SK-N-SH treated with all-trans-retinoic acid at 6 μM for 48 hours (cell line): ENCODE results near the gene CCSER1.
A peak's percentile ranks its signal among the peaks of the same experiment; 100 is the strongest.

Experiments used
- ATAC-seq: fragments of 200-7000 bp; cut with Tn5 transposase; 3 replicates; pipeline ENCODE4 v1.9.1; 2020; ENCODE audit warnings: mild to moderate bottlenecking, moderate library complexity
- ARNTL ChIP-seq: fragments of 450-650 bp; formaldehyde crosslinking; IDR thresholded peaks from 2 replicates; pipeline ENCODE4 v1.5.0; 2020; ENCODE audit warnings: low read depth, mild to moderate bottlenecking, moderate library complexity, borderline replicate concordance
- BACH2 ChIP-seq: fragments of 250-450 bp; sonication (Bioruptor Pico); IDR thresholded peaks from 2 replicates; pipeline ENCODE4 v1.9.0; 2021; ENCODE audit warnings: mild to moderate bottlenecking, borderline replicate concordance
- CREB5 ChIP-seq: fragments of 250-450 bp; sonication (Bioruptor Pico); IDR thresholded peaks from 2 replicates; pipeline ENCODE4 v1.5.1; 2020; ENCODE audit warnings: low read depth, mild to moderate bottlenecking, moderate library complexity
- CSDC2 ChIP-seq: fragments of 250-450 bp; sonication (Bioruptor Pico); IDR thresholded peaks from 2 replicates; pipeline ENCODE4 v1.5.0; 2020; ENCODE audit warnings: mild to moderate bottlenecking, moderate library complexity
- CSRNP3 ChIP-seq: fragments of 250-450 bp; sonication (Bioruptor Pico); IDR thresholded peaks from 2 replicates; pipeline ENCODE4 v1.5.1; 2021; ENCODE audit warnings: mild to moderate bottlenecking, moderate library complexity
- ESRRG ChIP-seq: fragments of 250-450 bp; sonication (Bioruptor Pico); IDR thresholded peaks from 2 replicates; pipeline ENCODE4 v1.6.1; 2021; ENCODE audit warnings: mild to moderate bottlenecking
- GLIS3 ChIP-seq: fragments of 250-450 bp; sonication (Bioruptor Pico); IDR thresholded peaks from 2 replicates; pipeline ENCODE4 v1.5.0; 2020; ENCODE audit warnings: mild to moderate bottlenecking, moderate library complexity
- ISL1 ChIP-seq: fragments of 250-450 bp; sonication (Bioruptor Pico); IDR thresholded peaks from 2 replicates; pipeline ENCODE4 v2.1.2; 2022; ENCODE audit warnings: mild to moderate bottlenecking, moderate library complexity
- OSR1 ChIP-seq: fragments of 250-450 bp; sonication (Bioruptor Pico); IDR thresholded peaks from 2 replicates; pipeline ENCODE4 v1.8.0; 2022; ENCODE audit warnings: moderate library complexity, mild to moderate bottlenecking, inconsistent platforms
- PATZ1 ChIP-seq: fragments of 250-450 bp; sonication (Bioruptor Pico); IDR thresholded peaks from 2 replicates; pipeline ENCODE4 v1.8.0; 2020; ENCODE audit warnings: mild to moderate bottlenecking, moderate library complexity, borderline replicate concordance
- POU6F1 ChIP-seq: fragments of 250-450 bp; sonication (Bioruptor Pico); IDR thresholded peaks from 2 replicates; pipeline ENCODE4 v1.8.0; 2021; ENCODE audit warnings: low read depth, mild to moderate bottlenecking, moderate library complexity, borderline replicate concordance
- PPARA ChIP-seq: fragments of 250-450 bp; sonication (Bioruptor Pico); IDR thresholded peaks from 2 replicates; pipeline ENCODE4 v1.5.0; 2020; ENCODE audit warnings: mild to moderate bottlenecking, borderline replicate concordance
- RARB ChIP-seq: fragments of 250-450 bp; sonication (Bioruptor Pico); IDR thresholded peaks from 2 replicates; pipeline ENCODE4 v1.8.0; 2021; ENCODE audit warnings: mild to moderate bottlenecking, moderate library complexity
- SNAI2 ChIP-seq: fragments of 250-450 bp; sonication (Bioruptor Pico); IDR thresholded peaks from 2 replicates; pipeline ENCODE4 v1.5.0; 2020; ENCODE audit warnings: mild to moderate bottlenecking, moderate library complexity
- TCF4 ChIP-seq: fragments of 250-450 bp; sonication (Bioruptor Pico); IDR thresholded peaks from 2 replicates; pipeline ENCODE4 v1.8.0; 2021; ENCODE audit warnings: mild to moderate bottlenecking, moderate library complexity, borderline replicate concordance
- TOX ChIP-seq: fragments of 250-450 bp; sonication (Bioruptor Pico); IDR thresholded peaks from 2 replicates; pipeline ENCODE4 v1.8.0; 2021; ENCODE audit warnings: mild to moderate bottlenecking, moderate library complexity, borderline replicate concordance
- TSHZ2 ChIP-seq: fragments of 250-450 bp; sonication (Bioruptor Pico); IDR thresholded peaks from 2 replicates; pipeline ENCODE4 v1.5.0; 2020; ENCODE audit warnings: mild to moderate bottlenecking, moderate library complexity
- ZC3H10 ChIP-seq: fragments of 250-450 bp; sonication (Bioruptor Pico); IDR thresholded peaks from 2 replicates; pipeline ENCODE4 v1.5.1; 2021; ENCODE audit warnings: mild to moderate bottlenecking, moderate library complexity
- ZFP3 ChIP-seq: fragments of 250-450 bp; sonication (Bioruptor Pico); IDR thresholded peaks from 2 replicates; pipeline ENCODE4 v1.5.0; 2020; ENCODE audit warnings: mild to moderate bottlenecking, moderate library complexity
- ZNF70 ChIP-seq: fragments of 450-650 bp; formaldehyde crosslinking; IDR thresholded peaks from 2 replicates; pipeline ENCODE4 v1.5.0; 2020; ENCODE audit warnings: mild to moderate bottlenecking, moderate library complexity
- ZNF8 ChIP-seq: fragments of 450-650 bp; formaldehyde crosslinking; IDR thresholded peaks from 2 replicates; pipeline ENCODE4 v1.5.0; 2020; ENCODE audit warnings: mild to moderate bottlenecking, moderate library complexity

Gene CCSER1

GRCh38 chr4:90760059-90760458 lies 632.9 kb downstream of the CCSER1 start:
- no peak for ATAC-seq
- TF ChIP-seq PPARA (CRISPR knock-in tag) (no peak), POU6F1 (CRISPR knock-in tag) (no peak), ARNTL (CRISPR knock-in tag) (no peak), PATZ1 (CRISPR knock-in tag) (no peak), CSRNP3 (CRISPR knock-in tag) (no peak), ZNF70 (no peak), GLIS3 (no peak), BACH2 (CRISPR knock-in tag) (no peak), SNAI2 (CRISPR knock-in tag) (no peak), OSR1 (CRISPR knock-in tag) (no peak), ESRRG (CRISPR knock-in tag) (no peak), RARB (no peak), ZNF8 (CRISPR knock-in tag) (no peak), TOX (CRISPR knock-in tag) (no peak), CREB5 (CRISPR knock-in tag) (no peak), ZC3H10 (CRISPR knock-in tag) (no peak), TSHZ2 (CRISPR knock-in tag) (no peak), TCF4 (CRISPR knock-in tag) (no peak), CSDC2 (CRISPR knock-in tag) (no peak)

- peak; percentile 81 for TF ChIP-seq ISL1 (CRISPR knock-in tag)
- TF ChIP-seq TSHZ2 (CRISPR knock-in tag): no peak
- TF ChIP-seq ZFP3: 0 out of 2 replicates have a peak, but pooled peaks have one; percentile 26
- ATAC-seq: no peak
Observed at GRCh38 chr4:90766837-90767236, 639.6 kb downstream of the CCSER1 start.
